GM10266 (cell line): ENCODE results near the gene ADAM12.

Experiments used
- DNase-seq: peaks from one replicate; pipeline ENCODE4 v3.0.0; 2012; ENCODE audit errors: extremely low spot score
- TF ChIP-seq, protein P1 (sequence below): IDR thresholded peaks from 2 replicates; pipeline ENCODE4 v1.5.1; 2012; ENCODE audit warnings: mild to moderate bottlenecking, low read depth; ENCODE audit not compliant: control insufficient read depth, insufficient read depth; ENCODE audit errors: missing control alignments

ADAM12 gene

DNA sequence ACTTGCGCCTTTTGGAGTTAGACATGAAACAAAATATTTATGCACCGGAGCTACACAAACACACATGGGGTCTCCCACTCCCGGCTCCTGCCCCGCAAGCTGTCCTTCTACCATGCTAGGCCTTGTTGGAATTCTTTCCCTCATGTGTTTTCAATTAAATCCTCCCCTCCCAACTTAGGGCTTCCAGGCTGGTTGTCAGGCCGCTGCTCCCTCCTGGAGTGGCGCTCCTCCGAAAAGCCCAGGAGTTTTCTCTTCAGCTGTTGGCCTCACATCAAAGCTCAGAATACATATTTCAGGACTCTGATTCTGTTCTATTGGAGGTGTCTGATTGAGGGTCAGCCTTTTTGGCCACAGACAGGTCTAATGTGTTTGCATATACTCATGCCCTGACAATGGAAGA, 378.6 kb downstream of the ADAM12 start:
- TF ChIP-seq, protein P1, sequence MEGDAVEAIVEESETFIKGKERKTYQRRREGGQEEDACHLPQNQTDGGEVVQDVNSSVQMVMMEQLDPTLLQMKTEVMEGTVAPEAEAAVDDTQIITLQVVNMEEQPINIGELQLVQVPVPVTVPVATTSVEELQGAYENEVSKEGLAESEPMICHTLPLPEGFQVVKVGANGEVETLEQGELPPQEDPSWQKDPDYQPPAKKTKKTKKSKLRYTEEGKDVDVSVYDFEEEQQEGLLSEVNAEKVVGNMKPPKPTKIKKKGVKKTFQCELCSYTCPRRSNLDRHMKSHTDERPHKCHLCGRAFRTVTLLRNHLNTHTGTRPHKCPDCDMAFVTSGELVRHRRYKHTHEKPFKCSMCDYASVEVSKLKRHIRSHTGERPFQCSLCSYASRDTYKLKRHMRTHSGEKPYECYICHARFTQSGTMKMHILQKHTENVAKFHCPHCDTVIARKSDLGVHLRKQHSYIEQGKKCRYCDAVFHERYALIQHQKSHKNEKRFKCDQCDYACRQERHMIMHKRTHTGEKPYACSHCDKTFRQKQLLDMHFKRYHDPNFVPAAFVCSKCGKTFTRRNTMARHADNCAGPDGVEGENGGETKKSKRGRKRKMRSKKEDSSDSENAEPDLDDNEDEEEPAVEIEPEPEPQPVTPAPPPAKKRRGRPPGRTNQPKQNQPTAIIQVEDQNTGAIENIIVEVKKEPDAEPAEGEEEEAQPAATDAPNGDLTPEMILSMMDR = no peak
- DNase-seq = no peak

DNA sequence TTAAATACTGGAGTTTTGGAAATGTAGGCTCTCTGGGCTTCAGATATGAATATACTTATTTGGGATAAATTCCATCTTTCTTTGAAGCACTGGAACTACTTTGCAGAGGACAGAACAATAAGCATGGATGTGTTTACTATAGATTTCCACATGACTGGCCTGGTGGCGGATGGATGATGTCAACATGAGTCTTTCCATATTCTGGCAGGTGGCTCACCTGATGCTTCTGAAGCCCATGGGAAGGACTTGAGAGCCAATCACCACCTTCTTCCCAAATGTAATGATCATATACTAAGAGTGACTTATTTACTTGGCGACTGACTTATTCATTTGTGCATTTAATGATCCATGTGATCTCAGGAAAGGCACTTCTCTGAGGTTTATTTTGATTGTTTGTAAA, 381.4 kb downstream of the ADAM12 start:
- TF ChIP-seq, protein P1 = no peak
- no peak for DNase-seq

DNA sequence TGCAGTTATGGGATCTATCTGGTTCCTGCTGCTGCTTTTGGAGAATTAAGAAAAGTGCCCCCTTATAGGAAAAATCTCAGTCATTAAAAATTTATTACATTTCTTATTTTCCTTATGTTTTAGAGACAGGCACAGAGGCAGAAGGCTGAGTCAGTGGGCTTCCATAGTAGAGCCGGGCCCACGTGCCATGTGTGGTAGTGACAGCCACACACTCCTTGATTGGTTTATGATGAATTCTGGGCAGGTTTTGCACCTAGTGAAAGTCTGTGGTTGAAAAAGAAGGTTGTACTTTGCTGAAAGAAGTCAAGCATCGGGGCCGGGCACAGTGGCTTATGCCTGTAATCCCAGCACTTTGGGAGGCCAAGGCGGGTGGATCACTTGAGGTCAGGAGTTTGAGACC, 382.0 kb downstream of the ADAM12 start:
- no peak for DNase-seq
- TF ChIP-seq, protein P1 = no peak

DNA sequence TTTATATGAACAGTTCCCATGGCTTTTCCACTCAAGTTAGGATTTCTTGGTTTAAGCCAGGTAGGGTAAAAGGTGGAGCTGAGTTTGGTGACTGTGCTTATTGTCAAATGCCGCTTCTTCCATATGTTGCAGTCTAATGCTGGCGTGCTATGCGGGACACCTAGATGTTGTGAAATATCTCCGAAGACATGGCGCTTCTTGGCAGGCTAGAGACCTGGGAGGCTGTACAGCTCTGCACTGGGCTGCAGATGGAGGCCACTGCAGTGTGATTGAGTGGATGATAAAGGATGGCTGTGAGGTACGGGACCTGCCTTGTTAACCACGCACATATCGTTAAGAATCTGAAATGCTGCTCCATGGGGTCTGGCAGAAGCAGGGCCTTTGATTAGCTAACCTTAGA, 383.5 kb downstream of the ADAM12 start:
- DNase-seq = no peak
- TF ChIP-seq, protein P1 = no peak

DNA sequence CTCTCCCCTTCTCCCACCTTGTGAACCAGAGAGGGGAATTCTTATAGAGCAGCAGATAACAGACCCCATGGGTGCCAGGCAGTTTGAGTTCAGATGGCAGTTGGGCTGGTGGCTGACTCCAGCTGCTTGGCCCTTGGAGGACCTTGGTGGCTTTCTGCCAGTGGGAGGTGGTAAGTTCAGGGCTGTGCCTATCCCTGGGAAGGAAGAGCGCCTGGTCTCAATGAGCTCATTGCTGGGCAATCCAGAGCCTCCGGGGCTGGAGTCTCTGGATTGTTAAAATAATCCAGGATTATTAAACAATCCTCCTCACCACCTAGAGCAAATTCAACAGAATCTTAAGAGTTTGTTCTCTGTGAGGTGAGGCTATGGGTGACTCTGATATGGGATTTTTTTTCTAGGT, 386.7 kb downstream of the ADAM12 start:
- DNase-seq = no peak
- TF ChIP-seq, protein P1 = no peak

DNA sequence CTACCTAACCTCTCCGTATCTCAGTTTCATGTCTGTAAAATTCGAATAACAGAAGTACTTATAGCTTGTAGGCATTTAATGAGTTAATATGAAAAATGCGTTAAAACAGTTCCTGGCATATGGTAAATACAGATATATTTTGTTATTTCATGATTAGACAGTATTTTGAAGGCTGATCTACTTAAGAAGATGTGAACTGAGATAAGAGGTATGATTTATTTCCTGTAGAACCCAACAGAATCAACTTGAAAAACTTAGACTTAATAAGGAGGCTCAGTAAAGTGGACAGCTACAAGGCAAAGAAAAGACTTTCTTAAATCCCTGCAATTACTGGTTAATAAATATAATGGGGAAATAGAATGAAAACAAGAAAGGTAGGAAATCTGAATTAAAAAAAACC, 388.6 kb downstream of the ADAM12 start:
- DNase-seq = no peak
- TF ChIP-seq, protein P1 = no peak

DNA sequence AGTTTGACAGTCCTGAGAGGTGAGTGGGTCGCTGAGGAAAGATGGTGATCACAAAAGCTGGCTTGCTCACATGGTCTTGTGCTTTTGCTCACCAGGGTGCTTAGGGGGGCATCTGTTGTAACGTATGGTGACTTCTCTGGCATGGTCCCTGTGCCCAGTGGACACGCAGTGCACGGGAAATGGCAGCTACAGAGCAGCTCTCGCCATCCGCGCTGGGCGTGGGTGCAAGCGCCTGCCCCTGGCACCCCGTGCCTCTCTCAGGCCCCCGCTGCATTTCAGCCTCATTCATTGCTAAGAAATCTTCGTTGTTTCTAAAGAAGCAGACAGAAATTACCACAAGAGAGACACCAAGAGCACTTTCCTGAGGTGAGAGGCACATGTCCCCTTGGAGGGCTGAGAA, 390.7 kb downstream of the ADAM12 start:
- DNase-seq = no peak
- TF ChIP-seq, protein P1 = no peak
